Lower leg skin (tissue), 4 donors: Measurements from ENCODE around the gene SCN8A. TPM values are rescaled to one million over a fixed set of nuclear protein-coding genes. Genes with fewer than 3 reads are reported as not detected.

Source experiments
- DNase-seq, 2 donors: peaks; one replicate each; pipeline ENCODE4 v3.0.0-alpha.2; 2019; ENCODE audit warnings: low spot score in 2 of 2
- H3K4me3 ChIP-seq: fragments of 200-600 bp; sonication (generic); 2 replicates; pipeline ENCODE4 v1.5.1; 2017; ENCODE audit warnings: mild to moderate bottlenecking, low read depth; ENCODE audit not compliant: poor library complexity, severe bottlenecking
- POLR2A ChIP-seq, 2 donors: fragments of 450-650 bp; IDR thresholded peaks; one replicate each; pipeline ENCODE4 v1.6.1; 2016 to 2017; ENCODE audit warnings: antibody characterized with exemption in 2 of 2, mild to moderate bottlenecking in 1 of 2, moderate library complexity in 1 of 2
- WGBS, 2 donors: methylation state at CpG; one replicate each; pipeline ENCODE4 v1.1.5; 2018; 5-methylcytosine and 5-hydroxymethylcytosine counted together
- intact Hi-C: fragments of 100-400 bp; cut with DNase I; formaldehyde crosslinking; loops from one replicate; pipeline ENCODE4 v1.15.0; 2023; ENCODE audit warnings: low total_unique reads
- total RNA-seq, 4 donors: library from RNA; depleted of rRNA; stranded (reverse); fragments of >200 nt; gene quantifications; one replicate each; pipeline ENCODE4 v1.1.0, GENCODE V29; 2016
- TF ChIP-seq, protein P1 (sequence below), 3 donors: fragments of 450-650 bp; IDR thresholded peaks; one replicate each; pipeline ENCODE4 v1.5.1; 2016; ENCODE audit warnings: antibody characterized with exemption in 3 of 3, mild to moderate bottlenecking in 3 of 3, moderate library complexity in 2 of 3

Gene SCN8A
- total RNA-seq, 4 donors from 2014 or later = 0.42 to 0.80 (median 0.65) TPM

- intact Hi-C loops = no loop called here
- DNase-seq = no peak
- 92 to 95% methylated on average over 3 of the region's 3 CpGs for WGBS, 2 donors
- H3K4me3 ChIP-seq = no peak overlapping the region
- TF ChIP-seq, protein P1, sequence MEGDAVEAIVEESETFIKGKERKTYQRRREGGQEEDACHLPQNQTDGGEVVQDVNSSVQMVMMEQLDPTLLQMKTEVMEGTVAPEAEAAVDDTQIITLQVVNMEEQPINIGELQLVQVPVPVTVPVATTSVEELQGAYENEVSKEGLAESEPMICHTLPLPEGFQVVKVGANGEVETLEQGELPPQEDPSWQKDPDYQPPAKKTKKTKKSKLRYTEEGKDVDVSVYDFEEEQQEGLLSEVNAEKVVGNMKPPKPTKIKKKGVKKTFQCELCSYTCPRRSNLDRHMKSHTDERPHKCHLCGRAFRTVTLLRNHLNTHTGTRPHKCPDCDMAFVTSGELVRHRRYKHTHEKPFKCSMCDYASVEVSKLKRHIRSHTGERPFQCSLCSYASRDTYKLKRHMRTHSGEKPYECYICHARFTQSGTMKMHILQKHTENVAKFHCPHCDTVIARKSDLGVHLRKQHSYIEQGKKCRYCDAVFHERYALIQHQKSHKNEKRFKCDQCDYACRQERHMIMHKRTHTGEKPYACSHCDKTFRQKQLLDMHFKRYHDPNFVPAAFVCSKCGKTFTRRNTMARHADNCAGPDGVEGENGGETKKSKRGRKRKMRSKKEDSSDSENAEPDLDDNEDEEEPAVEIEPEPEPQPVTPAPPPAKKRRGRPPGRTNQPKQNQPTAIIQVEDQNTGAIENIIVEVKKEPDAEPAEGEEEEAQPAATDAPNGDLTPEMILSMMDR (IDR thresholded peaks at IDR 0.05) = no peak
- no peak for TF ChIP-seq POLR2A (IDR thresholded peaks at IDR 0.05)
Observed at GRCh38 chr12:51777973-51778372, 186.9 kb downstream of the SCN8A start.

- no peak for DNase-seq
- intact Hi-C loops = no loop called here
- no peak overlapping the region for H3K4me3 ChIP-seq
- TF ChIP-seq POLR2A (IDR thresholded peaks at IDR 0.05) = no peak
- TF ChIP-seq, protein P1 (IDR thresholded peaks at IDR 0.05) = no peak
- 92 to 93% methylated on average over 5 of the region's 5 CpGs for WGBS, 2 donors
Observed at GRCh38 chr12:51779876-51780275, 188.8 kb downstream of the SCN8A start.

GRCh38 chr12:51784688-51785087, 193.7 kb downstream of the SCN8A start:
- H3K4me3 ChIP-seq = no peak overlapping the region
- TF ChIP-seq, protein P1 (IDR thresholded peaks at IDR 0.05) = no peak
- TF ChIP-seq POLR2A (IDR thresholded peaks at IDR 0.05) = no peak
- intact Hi-C loops = no loop called here
- no peak for DNase-seq
- 81 to 83% methylated on average over 3 of the region's 3 CpGs for WGBS, 2 donors

DNA sequence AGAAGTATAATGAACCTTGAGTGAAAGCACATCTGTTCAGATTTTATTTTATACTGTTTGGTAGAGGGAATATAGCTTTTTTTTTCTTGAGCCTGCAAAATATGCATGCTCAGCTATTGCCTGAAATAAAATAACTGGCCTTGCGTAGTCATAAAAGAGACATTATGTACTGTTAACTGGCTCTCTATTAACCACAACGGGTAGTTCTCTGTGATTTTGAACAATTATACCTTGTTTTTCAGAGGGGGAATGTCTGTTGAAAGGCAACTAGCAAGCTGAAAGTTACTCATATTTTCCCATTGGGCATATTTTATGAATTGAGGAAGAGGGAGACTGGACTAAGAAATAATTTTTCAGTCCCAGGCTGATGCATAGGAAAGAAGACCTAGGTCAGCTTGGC, 194.9 kb downstream of the SCN8A start:
- TF ChIP-seq POLR2A (IDR thresholded peaks at IDR 0.05) = no peak
- TF ChIP-seq, protein P1 (IDR thresholded peaks at IDR 0.05) = no peak
- 80 to 85% methylated on average over 2 of the region's 2 CpGs for WGBS, 2 donors
- no peak overlapping the region for H3K4me3 ChIP-seq
- DNase-seq = no peak
- intact Hi-C loops = no loop called here

DNA sequence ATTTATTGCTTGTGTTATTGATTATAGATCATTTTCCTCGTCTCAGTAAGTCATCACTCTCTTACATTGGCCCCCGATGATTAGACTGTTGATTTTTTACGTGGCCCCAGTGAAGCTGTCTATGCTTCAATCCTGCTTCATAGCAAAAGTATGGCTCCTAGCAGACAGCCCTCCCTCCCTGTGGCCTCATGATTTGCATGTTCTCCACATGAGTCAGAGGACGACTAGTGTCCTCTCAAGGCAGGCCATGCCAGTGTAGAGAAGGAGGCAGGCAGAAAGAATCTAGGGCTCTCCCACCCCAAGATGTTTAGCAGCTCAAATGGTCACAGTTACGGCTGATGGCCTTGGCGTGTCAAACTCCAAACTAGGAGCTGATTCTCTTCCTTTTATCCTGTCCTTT, 197.8 kb downstream of the SCN8A start:
- intact Hi-C loops = no loop called here
- H3K4me3 ChIP-seq = no peak overlapping the region
- 89 to 90% methylated on average over 6 of the region's 6 CpGs for WGBS, 2 donors
- no peak for DNase-seq
- TF ChIP-seq, protein P1 (IDR thresholded peaks at IDR 0.05) = no peak
- TF ChIP-seq POLR2A (IDR thresholded peaks at IDR 0.05) = no peak

DNA sequence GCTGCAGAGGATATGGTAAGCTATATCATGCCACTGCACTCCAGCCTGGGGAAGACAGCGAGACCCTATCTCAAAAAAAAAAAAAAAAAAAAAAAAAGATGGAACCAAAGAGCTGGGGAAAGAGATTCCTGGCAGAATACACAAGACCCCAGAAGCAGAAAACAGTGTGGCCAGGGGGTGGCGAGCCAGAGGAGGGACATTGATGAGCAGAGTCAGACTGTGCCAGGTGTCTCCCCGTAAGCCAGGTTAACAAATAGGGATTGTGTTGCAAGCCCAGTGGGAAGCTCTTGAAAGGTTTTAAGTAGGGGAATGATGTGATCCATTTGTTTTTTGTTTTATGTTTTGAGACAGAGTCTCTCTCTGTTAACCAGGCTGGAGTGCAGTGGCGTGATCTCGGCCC, 201.4 kb downstream of the SCN8A start:
- no peak overlapping the region for H3K4me3 ChIP-seq
- DNase-seq = no peak
- WGBS, 2 donors = 83 to 94% methylated on average over 5 of the region's 5 CpGs
- no peak for TF ChIP-seq POLR2A (IDR thresholded peaks at IDR 0.05)
- TF ChIP-seq, protein P1 (IDR thresholded peaks at IDR 0.05) = no peak
- intact Hi-C loops = no loop called here
